ENCODE results near the gene MAP4K5. TPM values are rescaled to one million over a fixed set of nuclear protein-coding genes. Genes with fewer than 3 reads are reported as not detected.

Gene MAP4K5
- total and polyA plus RNA-seq, 2 of the 13 experiments (the other 11 are each of a cell fraction or from before 2014, with no cell fraction given), result 12.7 to 23.9 TPM

- TF ChIP-seq CENPT (CRISPR knock-in tag; IDR thresholded peaks at IDR 0.05; ENCODE audit: low read depth) (peak; percentile 83; the same call in 1 of the 2 replicates), ZNF407 (CRISPR knock-in tag; IDR thresholded peaks at IDR 0.05; ENCODE audit: not compliant biosample characterization) (no peak), NFRKB (IDR thresholded peaks at IDR 0.05) (no peak), ZBTB4 (CRISPR knock-in tag; IDR thresholded peaks at IDR 0.05; ENCODE audit: borderline replicate concordance) (no peak), FOSL1 (CRISPR knock-in tag; IDR thresholded peaks at IDR 0.05; ENCODE audit: borderline replicate concordance) (no peak), ZNF180 (CRISPR knock-in tag; IDR thresholded peaks at IDR 0.05; ENCODE audit: borderline replicate concordance, low read depth) (no peak), ZNF619 (CRISPR knock-in tag; IDR thresholded peaks at IDR 0.05) (no peak), MEF2D (CRISPR knock-in tag; IDR thresholded peaks at IDR 0.05) (no peak), RAD51 (IDR thresholded peaks at IDR 0.05; ENCODE audit: borderline replicate concordance) (no peak), SP2 (CRISPR knock-in tag; IDR thresholded peaks at IDR 0.05) (no peak), ZFAT (CRISPR knock-in tag; conservative IDR thresholded peaks at IDR 0.05) (peak; percentile 83; the same call in 1 of the 2 replicates), BHLHE40 (IDR thresholded peaks at IDR 0.05; ENCODE audit: low read length) (no peak), ATF7 (IDR thresholded peaks at IDR 0.05) (no peak), ATF7 (CRISPR knock-in tag; IDR thresholded peaks at IDR 0.05) (no peak), SMARCC2 (IDR thresholded peaks at IDR 0.05) (no peak), MEIS2 (CRISPR knock-in tag; IDR thresholded peaks at IDR 0.05) (peak; percentile 90), CHD4 (IDR thresholded peaks at IDR 0.05; ENCODE audit: borderline replicate concordance, low read length) (no peak), ESRRA (CRISPR knock-in tag; IDR thresholded peaks at IDR 0.05; ENCODE audit: low read depth) (0 out of 2 replicates have a peak, but pooled peaks have one; percentile 48), SMC3 (IDR thresholded peaks at IDR 0.05; ENCODE audit: low read length) (no peak)
Measured at GRCh38 chr14:50396631-50397389, 135.6 kb downstream of the MAP4K5 start, which contains the start of gene CDKL1 (continued).
